Tibial nerve (tissue), 4 donors: Measurements from ENCODE around the gene KRT6B. TPM values are rescaled to one million over a fixed set of nuclear protein-coding genes. Genes with fewer than 3 reads are reported as not detected.

Experiments
- DNase-seq, 2 donors: peaks; one replicate each; pipeline ENCODE4 v3.0.0-alpha.2; 2019; ENCODE audit warnings: low spot score in 2 of 2
- H3K27ac ChIP-seq, 4 donors: fragments of 200-600 bp; sonication (generic) in 3 of 4; one replicate each; pipeline ENCODE4 v1.5.1; 2017 to 2019; ENCODE audit warnings: mild to moderate bottlenecking in 1 of 4
- H3K27me3 ChIP-seq, 2 donors: fragments of 200-600 bp; sonication (generic) in 1 of 2; one replicate each; pipeline versions ENCODE4 v1.5.1 to v1.6.0; 2017 to 2019
- H3K36me3 ChIP-seq, 3 donors: fragments of 200-600 bp; sonication (generic); one replicate each; pipeline ENCODE4 v1.5.1; 2018 to 2019
- H3K4me1 ChIP-seq, 4 donors: fragments of 200-600 bp; sonication (generic) in 3 of 4; one replicate each; pipeline ENCODE4 v1.5.1; 2017 to 2019
- H3K4me3 ChIP-seq, 4 donors: fragments of 200-600 bp; sonication (generic) in 3 of 4; one replicate each; pipeline ENCODE4 v1.5.1; 2017 to 2019; ENCODE audit warnings: mild to moderate bottlenecking in 1 of 4, moderate library complexity in 1 of 4
- H3K9me3 ChIP-seq, 4 donors: fragments of 200-600 bp; sonication (generic) in 3 of 4; one replicate each; pipeline ENCODE4 v1.5.1; 2017 to 2019
- EP300 ChIP-seq, 2 donors: sonication (generic); formaldehyde crosslinking; IDR thresholded peaks; one replicate each; pipeline ENCODE4 v1.6.1; 2017; ENCODE audit warnings: antibody characterized with exemption in 2 of 2, mild to moderate bottlenecking in 1 of 2
- POLR2A ChIP-seq, 2 donors: fragments of 450-650 bp; IDR thresholded peaks; one replicate each; pipeline ENCODE4 v1.6.1; 2017; ENCODE audit warnings: antibody characterized with exemption in 2 of 2, mild to moderate bottlenecking in 2 of 2, moderate library complexity in 2 of 2
- WGBS, 2 donors: methylation state at CpG; one replicate each; pipeline ENCODE4 v1.1.5; 2018; 5-methylcytosine and 5-hydroxymethylcytosine counted together
- total RNA-seq, 4 donors: library from RNA; depleted of rRNA; stranded (reverse); fragments of >200 nt; gene quantifications; one replicate each; pipeline ENCODE4 v1.1.0, GENCODE V29; 2016
- TF ChIP-seq, protein P1 (sequence below), 5 experiments: fragments of 200-600 bp in 3 of 5; fragments of 450-650 bp in 2 of 5; sonication (generic) in 3 of 5; IDR thresholded peaks; one replicate each; pipeline ENCODE4 v1.5.1; 2016 to 2019; ENCODE audit warnings: antibody characterized with exemption in 5 of 5, mild to moderate bottlenecking in 3 of 5, moderate library complexity in 2 of 5

KRT6B gene
- total RNA-seq, 4 donors from 2014 or later: not detected

DNA sequence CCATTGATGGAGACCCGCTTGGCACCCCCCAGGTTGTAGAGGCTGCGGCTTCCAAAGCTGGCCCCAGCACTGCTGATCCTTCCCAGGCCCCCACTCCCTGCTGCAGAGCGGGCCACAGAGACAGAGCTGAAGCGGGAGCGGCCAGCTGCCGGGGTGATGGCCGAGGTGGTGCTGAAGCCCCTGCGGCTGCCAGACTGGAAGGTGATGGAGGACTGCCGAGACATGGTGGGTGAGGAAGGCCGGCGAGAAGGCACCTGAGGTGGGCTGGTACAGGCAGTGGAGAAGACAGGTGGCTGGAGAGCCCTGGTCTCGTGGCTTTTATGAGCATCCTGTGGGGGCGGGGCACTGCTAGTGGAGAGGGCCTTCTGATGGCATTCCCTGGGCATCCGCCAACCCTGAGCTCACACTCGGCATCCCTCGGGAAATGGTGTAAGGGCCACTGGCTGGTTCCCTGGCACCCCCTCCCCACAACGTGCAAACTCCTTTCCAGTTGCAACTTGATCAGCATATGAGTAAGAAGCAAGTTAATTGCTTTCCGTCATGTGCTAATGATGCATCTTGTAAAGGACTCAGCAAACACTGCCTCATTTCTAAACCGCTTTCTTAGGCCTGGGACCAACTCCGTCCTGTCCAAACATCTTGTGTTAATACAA is 17.7 kb downstream of the KRT6B start, which contains the start of gene KRT75:
Gene KRT75 (minus strand): TSS at position 291 of the 653 bp plus-strand sequence. CDS start 67 bp downstream, at position 224.
- no peak for DNase-seq
- TF ChIP-seq, protein P1, sequence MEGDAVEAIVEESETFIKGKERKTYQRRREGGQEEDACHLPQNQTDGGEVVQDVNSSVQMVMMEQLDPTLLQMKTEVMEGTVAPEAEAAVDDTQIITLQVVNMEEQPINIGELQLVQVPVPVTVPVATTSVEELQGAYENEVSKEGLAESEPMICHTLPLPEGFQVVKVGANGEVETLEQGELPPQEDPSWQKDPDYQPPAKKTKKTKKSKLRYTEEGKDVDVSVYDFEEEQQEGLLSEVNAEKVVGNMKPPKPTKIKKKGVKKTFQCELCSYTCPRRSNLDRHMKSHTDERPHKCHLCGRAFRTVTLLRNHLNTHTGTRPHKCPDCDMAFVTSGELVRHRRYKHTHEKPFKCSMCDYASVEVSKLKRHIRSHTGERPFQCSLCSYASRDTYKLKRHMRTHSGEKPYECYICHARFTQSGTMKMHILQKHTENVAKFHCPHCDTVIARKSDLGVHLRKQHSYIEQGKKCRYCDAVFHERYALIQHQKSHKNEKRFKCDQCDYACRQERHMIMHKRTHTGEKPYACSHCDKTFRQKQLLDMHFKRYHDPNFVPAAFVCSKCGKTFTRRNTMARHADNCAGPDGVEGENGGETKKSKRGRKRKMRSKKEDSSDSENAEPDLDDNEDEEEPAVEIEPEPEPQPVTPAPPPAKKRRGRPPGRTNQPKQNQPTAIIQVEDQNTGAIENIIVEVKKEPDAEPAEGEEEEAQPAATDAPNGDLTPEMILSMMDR (IDR thresholded peaks at IDR 0.05): no peak
- TF ChIP-seq EP300 (IDR thresholded peaks at IDR 0.05) (no peak), POLR2A (IDR thresholded peaks at IDR 0.05) (no peak)
- 80 to 83% methylated on average over 20 of the region's 20 CpGs for WGBS, 2 donors
- Histone ChIP-seq H3K4me1 (no peaks in the 10 kb centered on the region), H3K36me3 (no peaks in the 10 kb centered on the region), H3K9me3 (no peaks in the 10 kb centered on the region), H3K27me3 (peaks cover 0 to 8% of the 10 kb centered on the region in 2 donors), H3K4me3 (no peak within 1 kb of the TSS), H3K27ac (no peak within 1 kb of the TSS)

DNA sequence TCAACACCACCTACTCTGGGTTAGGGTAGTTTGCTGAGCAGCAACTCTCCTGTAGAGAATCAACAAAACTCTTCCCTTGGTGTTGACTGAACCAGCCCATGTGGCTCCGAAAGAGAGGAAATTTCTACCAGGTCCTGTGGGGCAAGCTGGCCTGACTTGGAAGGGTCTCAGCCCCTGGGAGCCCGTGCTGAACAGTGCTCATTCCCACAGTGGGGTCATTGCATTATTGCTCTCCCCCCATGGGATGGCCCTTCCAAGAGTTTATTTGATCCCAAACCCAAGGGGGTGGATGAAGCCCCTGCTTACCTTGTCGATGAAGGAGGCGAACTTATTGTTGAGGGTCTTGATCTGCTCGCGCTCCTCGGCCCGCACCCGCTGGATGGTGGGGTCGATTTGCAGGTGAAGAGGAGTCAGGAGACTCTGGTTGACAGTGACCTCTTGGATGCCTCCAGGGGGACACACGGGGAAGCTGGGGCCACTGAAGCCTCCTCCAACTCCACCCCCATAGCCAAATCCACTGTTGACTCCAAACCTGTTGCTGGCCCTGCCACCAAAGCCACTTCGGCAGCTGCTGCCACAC is 18.4 kb downstream of the KRT6B start:
- H3K36me3 ChIP-seq: no peaks in the 10 kb centered on the region
- DNase-seq: no peak
- no peak overlapping the region for H3K27ac ChIP-seq
- H3K4me3 ChIP-seq: no peak overlapping the region
- no peaks in the 10 kb centered on the region for H3K4me1 ChIP-seq
- TF ChIP-seq, protein P1 (IDR thresholded peaks at IDR 0.05): no peak
- TF ChIP-seq POLR2A (IDR thresholded peaks at IDR 0.05) (no peak), EP300 (IDR thresholded peaks at IDR 0.05) (no peak)
- no peaks in the 10 kb centered on the region for H3K9me3 ChIP-seq
- peaks cover 0 to 8% of the 10 kb centered on the region in 2 donors for H3K27me3 ChIP-seq
- 93 to 95% methylated on average over 12 of the region's 12 CpGs for WGBS, 2 donors

DNA sequence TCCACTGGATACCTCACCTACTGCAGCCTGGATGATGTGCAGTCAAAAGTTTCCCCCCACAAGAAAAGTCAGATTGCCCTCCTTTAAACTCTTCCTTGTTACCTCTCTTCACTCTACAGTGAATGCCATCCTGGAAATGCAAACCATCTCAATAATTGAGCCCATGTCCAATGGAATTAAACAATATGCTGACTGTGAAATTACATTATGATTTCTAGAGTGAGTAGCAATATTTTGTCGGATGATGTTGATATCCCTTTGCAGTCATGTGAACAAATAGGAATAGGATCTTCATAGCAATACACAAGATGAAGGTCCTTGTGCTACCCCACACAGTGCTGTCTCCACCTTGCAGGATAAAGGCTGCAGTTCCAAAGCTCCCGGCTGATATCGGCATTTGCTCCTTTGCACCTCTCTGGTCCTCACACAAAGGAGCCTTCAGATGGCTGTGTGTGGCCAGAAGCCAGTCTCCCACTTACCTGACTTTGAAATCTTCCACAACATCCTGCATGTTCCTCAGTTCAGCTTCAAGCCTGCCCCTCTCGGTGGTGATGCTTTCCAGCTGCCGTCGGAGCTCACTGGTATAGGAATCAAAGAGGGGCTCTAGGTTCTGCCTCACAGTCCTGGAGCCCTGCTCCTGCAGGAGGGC is 19.3 kb downstream of the KRT6B start:
- Histone ChIP-seq H3K27ac (no peak overlapping the region), H3K36me3 (no peaks in the 10 kb centered on the region), H3K4me1 (no peaks in the 10 kb centered on the region), H3K9me3 (no peaks in the 10 kb centered on the region), H3K4me3 (no peak overlapping the region), H3K27me3 (peaks cover 0 to 8% of the 10 kb centered on the region in 2 donors)
- WGBS, 2 donors: 89 to 96% methylated on average over 6 of the region's 6 CpGs
- TF ChIP-seq, protein P1 (IDR thresholded peaks at IDR 0.05): no peak
- no peak for TF ChIP-seq POLR2A (IDR thresholded peaks at IDR 0.05)
- no peak for TF ChIP-seq EP300 (IDR thresholded peaks at IDR 0.05)
- no peak for DNase-seq

DNA sequence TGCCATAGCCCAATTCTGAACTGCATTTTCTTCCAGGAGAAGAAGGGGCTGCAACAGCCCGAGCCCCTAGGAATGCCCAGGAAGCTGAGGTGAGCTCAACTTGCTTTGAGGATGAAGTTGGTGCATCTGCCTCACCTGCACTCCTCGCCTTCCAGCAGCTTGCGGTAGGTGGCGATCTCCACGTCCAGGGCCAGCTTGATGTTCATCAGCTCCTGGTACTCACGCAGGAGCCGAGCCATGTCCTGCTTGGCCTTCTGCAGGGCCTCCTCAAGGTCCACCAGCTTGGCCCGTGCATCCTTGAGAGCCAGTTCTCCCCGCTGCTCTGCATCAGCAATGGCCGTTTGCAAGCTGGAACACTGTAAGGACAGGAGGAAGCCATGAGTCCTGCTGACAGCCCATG is 23.8 kb downstream of the KRT6B start:
- no peak overlapping the region for H3K27ac ChIP-seq
- no peaks in the 10 kb centered on the region for H3K36me3 ChIP-seq
- WGBS, 2 donors: 80 to 85% methylated on average over 8 to 9 of the region's 10 CpGs
- no peak overlapping the region for H3K4me3 ChIP-seq
- no peak for DNase-seq
- H3K4me1 ChIP-seq: peaks cover 0 to 8% (median 0%) of the 10 kb centered on the region in 4 donors
- H3K9me3 ChIP-seq: no peaks in the 10 kb centered on the region
- no peak for TF ChIP-seq EP300 (IDR thresholded peaks at IDR 0.05)
- TF ChIP-seq, protein P1 (IDR thresholded peaks at IDR 0.05): no peak
- TF ChIP-seq POLR2A (IDR thresholded peaks at IDR 0.05): no peak
- H3K27me3 ChIP-seq: peaks cover 0 to 3% of the 10 kb centered on the region in 2 donors

DNA sequence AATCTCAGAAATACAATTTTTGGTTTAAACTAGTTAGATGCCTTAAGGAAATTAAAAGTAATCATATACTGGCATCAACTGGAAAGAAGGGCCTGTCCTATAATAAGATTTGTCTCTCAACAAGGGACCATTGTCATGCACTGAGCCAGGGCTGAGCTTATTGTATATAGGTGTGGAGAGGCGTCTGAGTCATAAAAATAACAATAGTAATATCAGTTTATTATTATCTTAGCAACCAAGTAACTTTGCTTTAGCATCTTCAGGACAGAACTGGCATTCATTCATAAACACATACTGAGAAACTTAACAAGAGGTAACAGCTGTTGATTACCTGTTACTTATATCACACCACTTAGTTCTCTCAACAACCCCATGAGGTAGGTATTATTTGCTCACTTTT is 24.9 kb downstream of the KRT6B start:
- H3K4me1 ChIP-seq: peaks cover 0 to 8% (median 0%) of the 10 kb centered on the region in 4 donors
- WGBS, 2 donors: 47 to 59% methylated on average over 1 of the region's 1 CpG
- H3K36me3 ChIP-seq: no peaks in the 10 kb centered on the region
- DNase-seq: no peak
- no peaks in the 10 kb centered on the region for H3K27me3 ChIP-seq
- no peak overlapping the region for H3K27ac ChIP-seq
- no peaks in the 10 kb centered on the region for H3K9me3 ChIP-seq
- TF ChIP-seq, protein P1 (IDR thresholded peaks at IDR 0.05): no peak
- TF ChIP-seq POLR2A (IDR thresholded peaks at IDR 0.05): no peak
- TF ChIP-seq EP300 (IDR thresholded peaks at IDR 0.05): no peak
- no peak overlapping the region for H3K4me3 ChIP-seq
